Measurements from ENCODE around the gene CYP2W1. TPM values are rescaled to one million over a fixed set of nuclear protein-coding genes. Genes with fewer than 3 reads are reported as not detected.

Gene CYP2W1
- total RNA-seq, 1 donor from 2014 or later: not detected

- peak; percentile 67 for DNase-seq (ENCODE audit: low spot score)
- no peak overlapping the region for H3K27ac Mint-ChIP-seq (ENCODE audit: unreplicated experiment)
- peaks cover 10% of the 10 kb centered on the region for H3K36me3 Mint-ChIP-seq (ENCODE audit: low read depth)
- no peaks in the 10 kb centered on the region for H3K27me3 Mint-ChIP-seq (ENCODE audit: low read depth)
- no peak overlapping the region for H3K4me3 Mint-ChIP-seq (ENCODE audit: unreplicated experiment)
- H3K4me1 Mint-ChIP-seq (ENCODE audit: low read depth): peaks cover 13% of the 10 kb centered on the region
- H3K9me3 Mint-ChIP-seq (ENCODE audit: low read depth): no peaks in the 10 kb centered on the region
- TF ChIP-seq, protein P1, sequence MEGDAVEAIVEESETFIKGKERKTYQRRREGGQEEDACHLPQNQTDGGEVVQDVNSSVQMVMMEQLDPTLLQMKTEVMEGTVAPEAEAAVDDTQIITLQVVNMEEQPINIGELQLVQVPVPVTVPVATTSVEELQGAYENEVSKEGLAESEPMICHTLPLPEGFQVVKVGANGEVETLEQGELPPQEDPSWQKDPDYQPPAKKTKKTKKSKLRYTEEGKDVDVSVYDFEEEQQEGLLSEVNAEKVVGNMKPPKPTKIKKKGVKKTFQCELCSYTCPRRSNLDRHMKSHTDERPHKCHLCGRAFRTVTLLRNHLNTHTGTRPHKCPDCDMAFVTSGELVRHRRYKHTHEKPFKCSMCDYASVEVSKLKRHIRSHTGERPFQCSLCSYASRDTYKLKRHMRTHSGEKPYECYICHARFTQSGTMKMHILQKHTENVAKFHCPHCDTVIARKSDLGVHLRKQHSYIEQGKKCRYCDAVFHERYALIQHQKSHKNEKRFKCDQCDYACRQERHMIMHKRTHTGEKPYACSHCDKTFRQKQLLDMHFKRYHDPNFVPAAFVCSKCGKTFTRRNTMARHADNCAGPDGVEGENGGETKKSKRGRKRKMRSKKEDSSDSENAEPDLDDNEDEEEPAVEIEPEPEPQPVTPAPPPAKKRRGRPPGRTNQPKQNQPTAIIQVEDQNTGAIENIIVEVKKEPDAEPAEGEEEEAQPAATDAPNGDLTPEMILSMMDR (IDR thresholded peaks at IDR 0.05): no peak
Observed at GRCh38 chr7:1022356-1022755, 39.4 kb downstream of the CYP2W1 start.

GRCh38 chr7:1022801-1023465, 40.0 kb downstream of the CYP2W1 start:
- TF ChIP-seq, protein P1 (IDR thresholded peaks at IDR 0.05): no peak
- H3K36me3 Mint-ChIP-seq (ENCODE audit: low read depth): peaks cover 10% of the 10 kb centered on the region
- no peak overlapping the region for H3K4me3 Mint-ChIP-seq (ENCODE audit: unreplicated experiment)
- no peaks in the 10 kb centered on the region for H3K27me3 Mint-ChIP-seq (ENCODE audit: low read depth)
- peak; percentile 88 for DNase-seq (ENCODE audit: low spot score)
- H3K27ac Mint-ChIP-seq (ENCODE audit: unreplicated experiment): no peak overlapping the region
- peaks cover 15% of the 10 kb centered on the region for H3K4me1 Mint-ChIP-seq (ENCODE audit: low read depth)
- no peaks in the 10 kb centered on the region for H3K9me3 Mint-ChIP-seq (ENCODE audit: low read depth)

- peak; percentile 52 for DNase-seq (ENCODE audit: low spot score)
- H3K27ac Mint-ChIP-seq (ENCODE audit: unreplicated experiment): no peak overlapping the region
- H3K4me3 Mint-ChIP-seq (ENCODE audit: unreplicated experiment): no peak overlapping the region
- H3K27me3 Mint-ChIP-seq (ENCODE audit: low read depth): no peaks in the 10 kb centered on the region
- H3K36me3 Mint-ChIP-seq (ENCODE audit: low read depth): peaks cover 6% of the 10 kb centered on the region
- peaks cover 22% of the 10 kb centered on the region for H3K4me1 Mint-ChIP-seq (ENCODE audit: low read depth)
- H3K9me3 Mint-ChIP-seq (ENCODE audit: low read depth): no peaks in the 10 kb centered on the region
- TF ChIP-seq, protein P1 (IDR thresholded peaks at IDR 0.05): no peak
Observed at GRCh38 chr7:1024331-1024841, 41.4 kb downstream of the CYP2W1 start.

DNA sequence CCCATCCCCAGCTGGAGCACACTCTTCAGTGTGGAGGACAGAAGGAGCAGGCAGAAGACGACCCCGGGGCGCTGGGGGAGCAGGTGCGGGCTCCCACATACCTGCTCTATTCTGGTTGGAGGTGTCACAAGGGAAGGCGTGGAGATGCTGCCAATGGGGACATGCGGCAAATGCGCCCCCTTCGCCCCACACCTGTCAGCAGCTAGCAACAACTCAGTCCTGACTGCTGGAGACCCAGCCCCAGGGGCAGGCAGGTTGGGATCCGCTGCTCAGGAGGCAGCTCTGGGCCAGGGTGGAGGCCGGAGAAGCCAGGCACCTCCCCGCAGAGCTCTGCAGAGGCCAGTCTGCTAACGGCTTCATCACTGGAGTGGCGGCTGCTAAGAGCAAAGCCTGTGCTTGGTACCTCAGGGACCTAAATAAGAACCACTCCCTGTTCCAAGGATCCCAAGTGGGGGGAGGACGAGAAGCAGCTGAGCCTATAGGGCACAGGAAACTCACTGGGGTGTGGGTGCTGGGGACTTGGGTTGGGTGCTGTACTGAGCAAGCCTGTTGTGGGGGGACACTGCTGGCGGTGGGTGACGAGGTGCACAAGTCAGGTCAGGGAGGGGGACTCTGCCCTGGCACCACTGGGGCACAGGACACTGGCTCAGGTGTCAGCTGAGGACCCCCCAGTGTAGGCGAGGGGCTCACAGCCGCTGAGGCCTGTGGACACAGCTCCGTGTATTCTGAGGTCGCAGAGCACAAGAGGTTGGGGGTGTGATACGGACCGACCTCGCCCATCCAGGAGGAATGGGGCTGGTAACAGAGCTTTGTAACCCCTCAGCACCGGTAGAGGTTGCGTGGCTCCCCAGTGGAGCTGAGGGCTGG, 42.1 kb downstream of the CYP2W1 start:
- H3K4me1 Mint-ChIP-seq (ENCODE audit: low read depth): peaks cover 22% of the 10 kb centered on the region
- peak; percentile 92 for DNase-seq (ENCODE audit: low spot score)
- TF ChIP-seq, protein P1 (IDR thresholded peaks at IDR 0.05): no peak
- H3K27me3 Mint-ChIP-seq (ENCODE audit: low read depth): no peaks in the 10 kb centered on the region
- peak overlapping the region; percentile 20 for H3K27ac Mint-ChIP-seq (ENCODE audit: unreplicated experiment)
- H3K36me3 Mint-ChIP-seq (ENCODE audit: low read depth): peaks cover 6% of the 10 kb centered on the region
- no peaks in the 10 kb centered on the region for H3K9me3 Mint-ChIP-seq (ENCODE audit: low read depth)
- no peak overlapping the region for H3K4me3 Mint-ChIP-seq (ENCODE audit: unreplicated experiment)
